ENCODE measurements around the gene FXYD6. TPM values are rescaled to one million over a fixed set of nuclear protein-coding genes. Genes with fewer than 3 reads are reported as not detected.
A peak's percentile ranks its signal among the peaks of the same experiment; 100 is the strongest.

The FXYD6 gene
- total RNA-seq, 1 experiment from 2014 or later: not detected

DNA sequence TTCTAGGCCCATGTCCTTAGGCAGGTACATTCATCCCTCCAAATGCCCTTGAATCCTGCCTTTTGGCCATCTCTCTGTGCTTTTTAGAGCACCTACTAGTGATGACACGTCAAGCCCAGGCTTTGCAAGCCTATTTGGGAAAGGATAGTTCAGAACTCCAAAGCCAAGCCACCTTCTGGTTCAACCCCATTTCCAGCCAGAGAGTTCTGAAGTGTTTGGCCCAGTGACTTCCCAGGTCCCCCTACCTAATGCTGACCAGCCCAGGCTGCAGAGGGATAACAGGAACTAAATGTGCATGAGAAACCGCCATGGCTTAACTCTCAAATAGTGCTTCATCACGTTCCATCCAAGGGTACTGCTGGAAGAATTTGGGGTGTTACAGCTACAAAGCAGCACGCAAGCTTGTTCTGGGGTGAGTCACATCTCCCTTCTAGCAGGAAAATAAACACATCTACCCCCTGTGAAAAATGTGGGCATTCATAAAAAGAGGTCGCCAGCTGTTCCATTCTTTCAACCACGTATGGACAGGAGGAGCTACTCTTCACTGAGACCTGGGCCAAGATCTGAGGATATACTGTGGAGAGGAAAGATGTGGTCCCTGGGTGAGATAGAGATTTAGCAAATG is 2.0 kb upstream of the FXYD6 start:
- intact Hi-C loops (cut with micrococcal nuclease): no loop called here
- Histone ChIP-seq H2AFZ (ENCODE audit: low read length) (no peak overlapping the region), H3K36me3 (ENCODE audit: low read depth, low read length) (no peaks in the 10 kb centered on the region), H3K4me2 (ENCODE audit: low read length) (no peak overlapping the region), H3K9me2 (replicated peaks; ENCODE audit: low read length) (no peaks in the 10 kb centered on the region), H3K4me1 (ENCODE audit: insufficient read depth, low read length) (no peaks in the 10 kb centered on the region), H3K27me3 (ENCODE audit: low read length) (peaks cover 100% of the 10 kb centered on the region), H3F3A (ENCODE audit: low read length, unreplicated experiment) (no peaks in the 10 kb centered on the region), H3K79me2 (ENCODE audit: low read length) (no peaks in the 10 kb centered on the region), H4K20me1 (ENCODE audit: low read length) (no peaks in the 10 kb centered on the region), H3K9ac (ENCODE audit: low read length) (no peak overlapping the region), H3K27ac (ENCODE audit: low read length) (no peak overlapping the region), H3K9me3 (ENCODE audit: low read length) (no peaks in the 10 kb centered on the region), H3K4me3 (ENCODE audit: low read length) (no peak overlapping the region)
- CTCF ChIA-PET: no interaction called here
- no TSS peak for BruUV-seq (replicated peaks)
- POLR2A ChIA-PET (ENCODE audit: unreplicated experiment): no interaction called here
- no peak for TF ChIP-seq EZH2phosphoT487 (IDR thresholded peaks at IDR 0.05; ENCODE audit: borderline replicate concordance, low read length)
- TF ChIP-seq EZH2 (IDR thresholded peaks at IDR 0.05; ENCODE audit: low read length, unreplicated experiment): no peak
- TF ChIP-seq, protein P1, sequence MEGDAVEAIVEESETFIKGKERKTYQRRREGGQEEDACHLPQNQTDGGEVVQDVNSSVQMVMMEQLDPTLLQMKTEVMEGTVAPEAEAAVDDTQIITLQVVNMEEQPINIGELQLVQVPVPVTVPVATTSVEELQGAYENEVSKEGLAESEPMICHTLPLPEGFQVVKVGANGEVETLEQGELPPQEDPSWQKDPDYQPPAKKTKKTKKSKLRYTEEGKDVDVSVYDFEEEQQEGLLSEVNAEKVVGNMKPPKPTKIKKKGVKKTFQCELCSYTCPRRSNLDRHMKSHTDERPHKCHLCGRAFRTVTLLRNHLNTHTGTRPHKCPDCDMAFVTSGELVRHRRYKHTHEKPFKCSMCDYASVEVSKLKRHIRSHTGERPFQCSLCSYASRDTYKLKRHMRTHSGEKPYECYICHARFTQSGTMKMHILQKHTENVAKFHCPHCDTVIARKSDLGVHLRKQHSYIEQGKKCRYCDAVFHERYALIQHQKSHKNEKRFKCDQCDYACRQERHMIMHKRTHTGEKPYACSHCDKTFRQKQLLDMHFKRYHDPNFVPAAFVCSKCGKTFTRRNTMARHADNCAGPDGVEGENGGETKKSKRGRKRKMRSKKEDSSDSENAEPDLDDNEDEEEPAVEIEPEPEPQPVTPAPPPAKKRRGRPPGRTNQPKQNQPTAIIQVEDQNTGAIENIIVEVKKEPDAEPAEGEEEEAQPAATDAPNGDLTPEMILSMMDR (conservative IDR thresholded peaks at IDR 0.05; ENCODE audit: low read depth, low read length): no peak
- no peak for DNase-seq
- no peak for ATAC-seq

DNA sequence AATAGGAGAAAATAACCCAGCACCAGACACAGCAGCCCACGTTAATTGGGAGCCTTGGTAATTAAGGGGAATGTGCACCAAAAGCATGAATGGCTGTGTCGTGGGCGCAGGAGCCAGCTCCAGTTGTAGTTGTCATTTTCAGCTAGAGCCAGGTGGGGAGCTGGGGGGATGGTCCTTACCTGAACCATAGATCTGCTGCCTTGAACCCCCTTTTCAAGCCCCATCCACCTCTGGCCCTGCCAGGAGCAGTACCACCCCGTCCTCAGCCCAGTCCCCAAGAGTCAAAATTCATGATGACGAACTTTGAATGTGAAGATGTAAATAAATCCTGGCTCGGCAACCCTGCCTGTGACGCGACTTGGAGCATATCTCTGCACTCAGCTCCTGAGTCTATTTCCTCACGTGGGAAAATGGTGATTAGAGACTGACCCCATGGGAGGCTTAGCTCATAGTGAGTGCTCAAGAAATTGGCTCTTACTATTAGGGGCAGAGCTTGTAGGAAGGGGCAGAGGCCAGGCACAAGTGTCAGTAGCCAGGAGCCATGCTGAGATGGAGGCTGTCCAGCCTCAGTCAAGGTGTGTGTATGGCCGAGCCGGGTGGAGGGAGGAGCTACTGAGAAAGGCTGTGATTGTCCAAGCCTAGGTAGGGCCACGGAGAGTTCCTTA is 794 bp upstream of the FXYD6 start:
- DNase-seq: no peak
- Histone ChIP-seq H3K4me1 (ENCODE audit: insufficient read depth, low read length) (no peaks in the 10 kb centered on the region), H3K27me3 (ENCODE audit: low read length) (peaks cover 100% of the 10 kb centered on the region), H3K9me2 (replicated peaks; ENCODE audit: low read length) (no peaks in the 10 kb centered on the region), H3K9ac (ENCODE audit: low read length) (no peak overlapping the region), H3K4me3 (ENCODE audit: low read length) (no peak overlapping the region), H3K27ac (ENCODE audit: low read length) (no peak overlapping the region), H3K79me2 (ENCODE audit: low read length) (no peaks in the 10 kb centered on the region), H3K36me3 (ENCODE audit: low read depth, low read length) (no peaks in the 10 kb centered on the region), H3K9me3 (ENCODE audit: low read length) (no peaks in the 10 kb centered on the region), H2AFZ (ENCODE audit: low read length) (no peak overlapping the region), H3K4me2 (ENCODE audit: low read length) (no peak overlapping the region), H4K20me1 (ENCODE audit: low read length) (no peaks in the 10 kb centered on the region), H3F3A (ENCODE audit: low read length, unreplicated experiment) (no peaks in the 10 kb centered on the region)
- POLR2A ChIA-PET (ENCODE audit: unreplicated experiment): no interaction called here
- no peak for ATAC-seq
- intact Hi-C loops (cut with micrococcal nuclease): no loop called here
- BruUV-seq (replicated peaks): no TSS peak
- CTCF ChIA-PET: no interaction called here
- TF ChIP-seq, protein P1 (conservative IDR thresholded peaks at IDR 0.05; ENCODE audit: low read depth, low read length): no peak
- TF ChIP-seq EZH2 (IDR thresholded peaks at IDR 0.05; ENCODE audit: low read length, unreplicated experiment) (no peak), EZH2phosphoT487 (IDR thresholded peaks at IDR 0.05; ENCODE audit: borderline replicate concordance, low read length) (no peak)

DNA sequence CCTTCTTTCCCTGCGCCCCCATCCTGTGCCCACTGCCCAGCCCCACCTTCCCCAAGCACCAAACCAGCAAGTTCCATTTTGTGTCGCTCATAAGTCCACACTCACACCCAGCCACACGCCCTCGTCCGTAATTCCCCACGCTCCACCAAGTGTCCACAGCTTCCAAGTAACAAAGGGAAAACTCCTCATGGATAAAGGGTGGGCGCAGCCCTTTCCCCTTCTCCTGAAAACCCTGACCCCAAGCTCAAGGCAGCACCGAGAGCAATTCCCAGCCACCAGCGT is 458 bp downstream of the FXYD6 start:
- ChIA-PET CTCF (no interaction called here), POLR2A (ENCODE audit: unreplicated experiment) (no interaction called here)
- ATAC-seq (no peak), DNase-seq (no peak)
- no peaks in the 10 kb centered on the region for H3K4me1 ChIP-seq (ENCODE audit: insufficient read depth, low read length)
- no peaks in the 10 kb centered on the region for H3K9me3 ChIP-seq (ENCODE audit: low read length)
- H2AFZ ChIP-seq (ENCODE audit: low read length): no peak overlapping the region
- no TSS peak for BruUV-seq (replicated peaks)
- H4K20me1 ChIP-seq (ENCODE audit: low read length): no peaks in the 10 kb centered on the region
- H3K36me3 ChIP-seq (ENCODE audit: low read depth, low read length): no peaks in the 10 kb centered on the region
- H3F3A ChIP-seq (ENCODE audit: low read length, unreplicated experiment): no peaks in the 10 kb centered on the region
- H3K27me3 ChIP-seq (ENCODE audit: low read length): peaks cover 100% of the 10 kb centered on the region
- H3K79me2 ChIP-seq (ENCODE audit: low read length): no peaks in the 10 kb centered on the region
- H3K27ac ChIP-seq (ENCODE audit: low read length): no peak overlapping the region
- no peak overlapping the region for H3K4me3 ChIP-seq (ENCODE audit: low read length)
- no peaks in the 10 kb centered on the region for H3K9me2 ChIP-seq (replicated peaks; ENCODE audit: low read length)
- H3K9ac ChIP-seq (ENCODE audit: low read length): no peak overlapping the region
- intact Hi-C loops (cut with micrococcal nuclease): no loop called here
- TF ChIP-seq, protein P1 (conservative IDR thresholded peaks at IDR 0.05; ENCODE audit: low read depth, low read length): no peak
- peak; percentile 86 for TF ChIP-seq EZH2 (IDR thresholded peaks at IDR 0.05; ENCODE audit: low read length, unreplicated experiment)
- TF ChIP-seq EZH2phosphoT487 (IDR thresholded peaks at IDR 0.05; ENCODE audit: borderline replicate concordance, low read length): peak; percentile 57; the same call in 1 of the 2 replicates
- no peak overlapping the region for H3K4me2 ChIP-seq (ENCODE audit: low read length)
